Activated CD4-positive, alpha-beta memory T cell treated with anti-CD3 and anti-CD28 coated beads, Interleukin-2, amount 10 ng/mL, durations not matched to agents 7 days and 5 days (primary cell): Measurements from ENCODE around the gene PGS1. TPM values are rescaled to one million over a fixed set of nuclear protein-coding genes. Genes with fewer than 3 reads are reported as not detected.
A peak's percentile ranks its signal among the peaks of the same experiment; 100 is the strongest.

Experiments used
- CTCF ChIA-PET: fragments of 350-600 bp; sonication (Branson Sonifier 250); formaldehyde crosslinking; loops from one replicate; lab custom pipeline; 2021; ENCODE audit warnings: antibody characterized with exemption, inconsistent platforms; lab: Charles Lee
- POLR2A ChIA-PET: fragments of 350-600 bp; sonication (Branson Sonifier 250); formaldehyde crosslinking; loops from one replicate; lab custom pipeline; 2021; ENCODE audit warnings: antibody characterized with exemption; lab: Charles Lee
- DNase-seq: peaks from one replicate; pipeline ENCODE4 v3.0.0-alpha.2; 2020
- H3K27ac Mint-ChIP-seq: one replicate; pipeline ENCODE4 v1.8.0; 2021; ENCODE audit warnings: mild to moderate bottlenecking, mixed read lengths
- H3K27me3 Mint-ChIP-seq: one replicate; pipeline ENCODE4 v1.8.0; 2021; ENCODE audit warnings: mixed read lengths
- H3K36me3 Mint-ChIP-seq: one replicate; pipeline ENCODE4 v1.8.0; 2021; ENCODE audit warnings: low read depth, mixed read lengths
- H3K4me1 Mint-ChIP-seq: one replicate; pipeline ENCODE4 v1.8.0; 2021; ENCODE audit warnings: mixed read lengths
- H3K4me3 Mint-ChIP-seq: one replicate; pipeline ENCODE4 v1.8.0; 2021; ENCODE audit warnings: mild to moderate bottlenecking, mixed read lengths
- H3K9me3 Mint-ChIP-seq: one replicate; pipeline ENCODE4 v1.8.0; 2021; ENCODE audit warnings: mixed read lengths
- total RNA-seq, 2 experiments: library from RNA; stranded (reverse); gene quantifications; one replicate each; pipeline ENCODE4 v1.2.3, GENCODE V29; 2021

The PGS1 gene
- total RNA-seq, 2 experiments from 2014 or later, result 70.7 to 75.5 TPM

- ChIA-PET POLR2A (interaction anchor here (1.6 kb wide), 1 partner anchor 9 kb away, joined by 4 read pairs; no protein-coding TSS in a partner anchor), CTCF (interaction anchor here (1.2 to 1.3 kb wide), 2 partner anchors 11 to 20 kb away, joined by 4 to 5 read pairs; no protein-coding TSS in a partner anchor)
- no peak overlapping the region for H3K27ac Mint-ChIP-seq
- H3K9me3 Mint-ChIP-seq, result no peaks in the 10 kb centered on the region
- no peak for DNase-seq
- no peak overlapping the region for H3K4me3 Mint-ChIP-seq
- H3K36me3 Mint-ChIP-seq, result peaks cover 9% of the 10 kb centered on the region
- no peaks in the 10 kb centered on the region for H3K27me3 Mint-ChIP-seq
- H3K4me1 Mint-ChIP-seq, result peaks cover 75% of the 10 kb centered on the region
Observed at GRCh38 chr17:78349891-78350642, 28.4 kb upstream of the PGS1 start.

- no peaks in the 10 kb centered on the region for H3K9me3 Mint-ChIP-seq
- peak overlapping the region; percentile 17 for H3K4me3 Mint-ChIP-seq
- H3K27ac Mint-ChIP-seq, result no peak overlapping the region
- ChIA-PET CTCF (interaction anchor here (0.6 to 1.2 kb wide), 2 partner anchors 22 to 30 kb away, joined by 3 to 5 read pairs; no protein-coding TSS in a partner anchor), POLR2A (no interaction called here)
- H3K27me3 Mint-ChIP-seq, result no peaks in the 10 kb centered on the region
- no peak for DNase-seq
- H3K4me1 Mint-ChIP-seq, result peaks cover 81% of the 10 kb centered on the region
- peaks cover 20% of the 10 kb centered on the region for H3K36me3 Mint-ChIP-seq
Observed at GRCh38 chr17:78351449-78352006, 26.9 kb upstream of the PGS1 start.

GRCh38 chr17:78353834-78354233 lies 24.6 kb upstream of the PGS1 start:
- no peaks in the 10 kb centered on the region for H3K27me3 Mint-ChIP-seq
- DNase-seq, result no peak
- H3K27ac Mint-ChIP-seq, result peak overlapping the region; percentile 40
- H3K36me3 Mint-ChIP-seq, result peaks cover 43% of the 10 kb centered on the region
- H3K4me1 Mint-ChIP-seq, result peaks cover 75% of the 10 kb centered on the region
- ChIA-PET POLR2A (interaction anchor here (0.6 to 1.7 kb wide), 3 partner anchors 64 to 102 kb away, joined by 3 to 5 read pairs (median 3); no protein-coding TSS in a partner anchor), CTCF (interaction anchor here (1.0 to 2.0 kb wide), 3 partner anchors 25 to 68 kb away, joined by 3 to 4 read pairs (median 3); no protein-coding TSS in a partner anchor)
- H3K9me3 Mint-ChIP-seq, result no peaks in the 10 kb centered on the region
- no peak overlapping the region for H3K4me3 Mint-ChIP-seq

GRCh38 chr17:78355045-78355641 lies 23.3 kb upstream of the PGS1 start:
- Mint-ChIP-seq H3K4me1 (peaks cover 66% of the 10 kb centered on the region), H3K4me3 (peak overlapping the region; percentile 80), H3K9me3 (no peaks in the 10 kb centered on the region), H3K27me3 (no peaks in the 10 kb centered on the region), H3K27ac (peak overlapping the region; percentile 93), H3K36me3 (peaks cover 48% of the 10 kb centered on the region)
- ChIA-PET POLR2A (interaction anchor here (1.1 to 6.4 kb wide), 6 partner anchors 26 to 96 kb away, joined by 3 to 68 read pairs (median 5); no protein-coding TSS in a partner anchor), CTCF (interaction anchor here (2.0 to 2.6 kb wide), 3 partner anchors 64 to 67 kb away, joined by 4 to 11 read pairs (median 6); no protein-coding TSS in a partner anchor)
- peak; percentile 55 for DNase-seq

- DNase-seq, result no peak
- Mint-ChIP-seq H3K27ac (peak overlapping the region; percentile 93), H3K4me1 (peaks cover 61% of the 10 kb centered on the region), H3K27me3 (no peaks in the 10 kb centered on the region), H3K36me3 (peaks cover 48% of the 10 kb centered on the region), H3K4me3 (peak overlapping the region; percentile 80), H3K9me3 (no peaks in the 10 kb centered on the region)
- ChIA-PET POLR2A (interaction anchor here (1.0 to 6.4 kb wide), 9 partner anchors 26 to 105 kb away, joined by 3 to 68 read pairs (median 5); no protein-coding TSS in a partner anchor), CTCF (interaction anchor here (0.7 to 2.6 kb wide), 4 partner anchors 64 to 104 kb away, joined by 3 to 11 read pairs (median 7); no protein-coding TSS in a partner anchor)
Observed at GRCh38 chr17:78355701-78356100, 22.7 kb upstream of the PGS1 start.

- CTCF ChIA-PET, result interaction anchor here (0.6 to 2.6 kb wide), 7 partner anchors 27 to 105 kb away, joined by 3 to 11 read pairs (median 3); no protein-coding TSS in a partner anchor
- Mint-ChIP-seq H3K4me1 (peaks cover 63% of the 10 kb centered on the region), H3K36me3 (peaks cover 48% of the 10 kb centered on the region), H3K27ac (peak overlapping the region; percentile 93), H3K27me3 (no peaks in the 10 kb centered on the region), H3K4me3 (peak overlapping the region; percentile 80), H3K9me3 (no peaks in the 10 kb centered on the region)
- POLR2A ChIA-PET, result interaction anchor here (0.9 to 6.4 kb wide), 13 partner anchors 8 to 105 kb away, joined by 3 to 68 read pairs (median 4); no protein-coding TSS in a partner anchor
- DNase-seq, result peak; percentile 94
Observed at GRCh38 chr17:78356101-78356713, 22.2 kb upstream of the PGS1 start.

GRCh38 chr17:78357177-78357586 lies 21.3 kb upstream of the PGS1 start:
- H3K27ac Mint-ChIP-seq, result peak overlapping the region; percentile 83
- peak overlapping the region; percentile 80 for H3K4me3 Mint-ChIP-seq
- H3K4me1 Mint-ChIP-seq, result peaks cover 58% of the 10 kb centered on the region
- ChIA-PET POLR2A (interaction anchor here (0.9 to 6.4 kb wide), 8 partner anchors 9 to 106 kb away, joined by 3 to 153 read pairs (median 9); no protein-coding TSS in a partner anchor), CTCF (no interaction called here)
- H3K27me3 Mint-ChIP-seq, result no peaks in the 10 kb centered on the region
- no peaks in the 10 kb centered on the region for H3K9me3 Mint-ChIP-seq
- peak; percentile 33 for DNase-seq
- H3K36me3 Mint-ChIP-seq, result peaks cover 48% of the 10 kb centered on the region

- Mint-ChIP-seq H3K36me3 (peaks cover 48% of the 10 kb centered on the region), H3K27ac (peak overlapping the region; percentile 83), H3K27me3 (peaks cover 3% of the 10 kb centered on the region), H3K4me3 (peak overlapping the region; percentile 80), H3K4me1 (peaks cover 56% of the 10 kb centered on the region), H3K9me3 (no peaks in the 10 kb centered on the region)
- DNase-seq, result no peak
- ChIA-PET CTCF (interaction anchor here (1.2 to 7.3 kb wide), 4 partner anchors 14 to 107 kb away, joined by 3 to 74 read pairs (median 22); partner anchors contain the start of gene PGS1), POLR2A (interaction anchor here (0.8 to 6.4 kb wide), 14 partner anchors 10 to 422 kb away, joined by 3 to 153 read pairs (median 4); no protein-coding TSS in a partner anchor)
Observed at GRCh38 chr17:78357672-78358537, 20.5 kb upstream of the PGS1 start.

- peak; percentile 44 for DNase-seq
- Mint-ChIP-seq H3K4me1 (peaks cover 52% of the 10 kb centered on the region), H3K27me3 (peaks cover 3% of the 10 kb centered on the region), H3K36me3 (peaks cover 47% of the 10 kb centered on the region), H3K4me3 (peak overlapping the region; percentile 80), H3K9me3 (no peaks in the 10 kb centered on the region), H3K27ac (peak overlapping the region; percentile 83)
- CTCF ChIA-PET, result interaction anchor here (1.2 to 7.3 kb wide), 4 partner anchors 15 to 108 kb away, joined by 3 to 74 read pairs (median 22); partner anchors contain the start of gene PGS1
- POLR2A ChIA-PET, result interaction anchor here (0.7 to 6.4 kb wide), 19 partner anchors 8 to 421 kb away, joined by 3 to 153 read pairs (median 4); no protein-coding TSS in a partner anchor
Observed at GRCh38 chr17:78358538-78359320, 19.7 kb upstream of the PGS1 start.

- H3K4me3 Mint-ChIP-seq, result peak overlapping the region; percentile 83
- H3K27me3 Mint-ChIP-seq, result peaks cover 3% of the 10 kb centered on the region
- H3K36me3 Mint-ChIP-seq, result peaks cover 41% of the 10 kb centered on the region
- CTCF ChIA-PET, result interaction anchor here (0.7 to 7.3 kb wide), 8 partner anchors 16 to 389 kb away, joined by 3 to 74 read pairs (median 6); partner anchors contain the start of gene PGS1
- peaks cover 48% of the 10 kb centered on the region for H3K4me1 Mint-ChIP-seq
- H3K27ac Mint-ChIP-seq, result peak overlapping the region; percentile 80
- peak; percentile 55 for DNase-seq
- POLR2A ChIA-PET, result interaction anchor here (0.7 to 6.4 kb wide), 21 partner anchors 9 to 425 kb away, joined by 3 to 153 read pairs (median 4); no protein-coding TSS in a partner anchor
- H3K9me3 Mint-ChIP-seq, result no peaks in the 10 kb centered on the region
Observed at GRCh38 chr17:78359321-78359996, 19.0 kb upstream of the PGS1 start.
